Neutrophil (primary cell): ENCODE results near the gene PDE8B.

Experiments used
- H3K27ac ChIP-seq: fragments of 200-600 bp; sonication (generic); 2 replicates; pipeline ENCODE4 v1.5.1; 2016; ENCODE audit warnings: mild to moderate bottlenecking, moderate library complexity
- H3K27me3 ChIP-seq: fragments of 200-600 bp; sonication (generic); 2 replicates; pipeline ENCODE4 v1.6.0; 2016; ENCODE audit warnings: mild to moderate bottlenecking
- H3K36me3 ChIP-seq: fragments of 200-600 bp; sonication (generic); 2 replicates; pipeline ENCODE4 v1.5.1; 2017
- H3K4me1 ChIP-seq, 2 experiments: fragments of 200-600 bp in 1 of 2; sonication (generic) in 1 of 2; 1 replicate in 1 of 2; 2 replicates in 1 of 2; pipeline versions ENCODE4 v1.5.1 to v1.6.1; 2013 to 2016; ENCODE audit warnings: low read depth in 1 of 2, low read length in 1 of 2, mild to moderate bottlenecking in 1 of 2, moderate library complexity in 1 of 2; ENCODE audit not compliant: control insufficient read depth in 1 of 2, insufficient read depth in 1 of 2
- H3K4me3 ChIP-seq, 2 experiments: fragments of 200-600 bp in 1 of 2; sonication (generic) in 1 of 2; 1 replicate in 1 of 2; 2 replicates in 1 of 2; pipeline ENCODE4 v1.5.1; 2013 to 2016; ENCODE audit warnings: low read depth in 1 of 2, low read length in 1 of 2, mild to moderate bottlenecking in 1 of 2, moderate library complexity in 1 of 2
- H3K9me3 ChIP-seq: fragments of 200-600 bp; sonication (generic); 2 replicates; pipeline ENCODE4 v1.5.1; 2016
- CTCF ChIP-seq: fragments of 200-600 bp; sonication (generic); IDR thresholded peaks from 2 replicates; pipeline ENCODE4 v1.5.1; 2016; ENCODE audit warnings: antibody characterized with exemption

PDE8B gene

GRCh38 chr5:77224672-77225355 is 14.3 kb downstream of the PDE8B start:
- H3K4me1 ChIP-seq, result no peaks in the 10 kb centered on the region
- no peaks in the 10 kb centered on the region for H3K9me3 ChIP-seq
- H3K36me3 ChIP-seq, result no peaks in the 10 kb centered on the region
- H3K4me3 ChIP-seq, result no peak overlapping the region
- peaks cover 13% of the 10 kb centered on the region for H3K27me3 ChIP-seq
- TF ChIP-seq CTCF, result no peak
- no peak overlapping the region for H3K27ac ChIP-seq

GRCh38 chr5:77225531-77225930 is 15.1 kb downstream of the PDE8B start:
- TF ChIP-seq CTCF, result no peak
- H3K27ac ChIP-seq, result no peak overlapping the region
- H3K4me1 ChIP-seq, result peaks cover 0 to under 1% of the 10 kb centered on the region in 2 experiments
- H3K27me3 ChIP-seq, result peaks cover 13% of the 10 kb centered on the region
- H3K9me3 ChIP-seq, result no peaks in the 10 kb centered on the region
- H3K36me3 ChIP-seq, result no peaks in the 10 kb centered on the region
- H3K4me3 ChIP-seq, result no peak overlapping the region

GRCh38 chr5:77229887-77230286 is 19.4 kb downstream of the PDE8B start:
- H3K36me3 ChIP-seq, result no peaks in the 10 kb centered on the region
- H3K4me3 ChIP-seq, result no peak overlapping the region
- peaks cover 15% of the 10 kb centered on the region in 2 experiments for H3K4me1 ChIP-seq
- no peak for TF ChIP-seq CTCF
- no peak overlapping the region for H3K27ac ChIP-seq
- H3K27me3 ChIP-seq, result peaks cover 11% of the 10 kb centered on the region
- H3K9me3 ChIP-seq, result no peaks in the 10 kb centered on the region

- Histone ChIP-seq H3K27me3 (peaks cover 4% of the 10 kb centered on the region), H3K9me3 (no peaks in the 10 kb centered on the region)
Measured at GRCh38 chr5:77230727-77231470, 20.4 kb downstream of the PDE8B start.

More at GRCh38 chr5:77230727-77231470, 20.4 kb downstream of the PDE8B start:
- peaks cover 15% of the 10 kb centered on the region in 2 experiments for H3K4me1 ChIP-seq
- peak overlapping the region; percentile 5 to 19 for H3K4me3 ChIP-seq
- H3K36me3 ChIP-seq, result no peaks in the 10 kb centered on the region
- TF ChIP-seq CTCF, result no peak
- H3K27ac ChIP-seq, result peak overlapping the region; percentile 74
